Heart right ventricle (tissue), 16 donors: ENCODE data around the gene KCTD14. TPM values are rescaled to one million over a fixed set of nuclear protein-coding genes. Genes with fewer than 3 reads are reported as not detected.

Source experiments
- ATAC-seq, 8 donors: fragments of 200-7000 bp; cut with Tn5 transposase; one replicate each; pipeline ENCODE4 v1.9.1; 2020; ENCODE audit warnings: mild to moderate bottlenecking in 8 of 8, moderate library complexity in 8 of 8, moderate number of reproducible peaks in 1 of 8
- DNase-seq, 2 donors: peaks; one replicate each; pipeline ENCODE4 v3.0.0-alpha.2; 2020
- H3K27ac ChIP-seq, 10 donors: fragments of 200-600 bp; sonication (generic) in 2 of 10; one replicate each; pipeline versions ENCODE4 v1.5.0 to v1.8.0; 2020 to 2022; ENCODE audit warnings: mild to moderate bottlenecking in 3 of 10
- H3K27me3 ChIP-seq, 7 donors: fragments of 200-600 bp; one replicate each; pipeline ENCODE4 v1.8.0; 2021 to 2022; ENCODE audit warnings: mild to moderate bottlenecking in 2 of 7
- H3K36me3 ChIP-seq, 9 donors: fragments of 200-600 bp; sonication (generic) in 1 of 9; one replicate each; pipeline versions ENCODE4 v1.5.0 to v1.8.0; 2020 to 2022; ENCODE audit warnings: mild to moderate bottlenecking in 2 of 9
- H3K4me1 ChIP-seq, 9 donors: fragments of 200-600 bp; sonication (generic) in 1 of 9; one replicate each; pipeline versions ENCODE4 v1.5.0 to v1.8.0; 2020 to 2022; ENCODE audit warnings: mild to moderate bottlenecking in 4 of 9
- H3K4me3 ChIP-seq, 10 donors: fragments of 200-600 bp; sonication (generic) in 2 of 10; one replicate each; pipeline versions ENCODE4 v1.5.0 to v1.8.0; 2020 to 2022; ENCODE audit warnings: mild to moderate bottlenecking in 7 of 10, moderate library complexity in 2 of 10
- H3K9me3 ChIP-seq, 11 donors: fragments of 200-600 bp in 10 of 11; sonication (generic) in 2 of 11; one replicate each; pipeline versions ENCODE4 v1.5.0 to v1.8.0; 2013 to 2022; ENCODE audit warnings: mild to moderate bottlenecking in 2 of 11, control low read depth in 1 of 11, moderate library complexity in 1 of 11
- CTCF ChIP-seq, 9 donors: fragments of 200-600 bp; sonication (generic) in 2 of 9; IDR thresholded peaks; one replicate each; pipeline versions ENCODE4 v1.5.0 to v1.8.0; 2021 to 2022; ENCODE audit warnings: antibody characterized with exemption in 9 of 9, mild to moderate bottlenecking in 5 of 9, moderate library complexity in 1 of 9
- whole genome bisulfite sequencing, 2 donors: extraction: QIAGEN DNeasy Blood & Tissue Kit; methylation state at CpG; one replicate each; pipeline ENCODE4 v1.1.7; 2013; ENCODE audit warnings: inconsistent platforms in 1 of 2; 5-methylcytosine and 5-hydroxymethylcytosine counted together
- intact Hi-C, 10 donors: fragments of 100-400 bp; cut with DNase I; formaldehyde crosslinking; loops; one replicate each; pipeline versions ENCODE4 v1.11.1 to v1.14.2; 2022
- polyA plus RNA-seq, 2 donors: library from polyadenylated mRNA; stranded (reverse); fragments of 200-250 nt; gene quantifications; one replicate each; pipeline ENCODE4 v1.2.3, GENCODE V29; 2013
- total RNA-seq, 10 donors: library from RNA; stranded (reverse); fragmentation: NEBNext Ultra II Directional in 3 of 10; extraction: Animal tissue kit (Norgen Biotek cat#: 25700) in 3 of 10; gene quantifications; one replicate each; pipeline versions ENCODE4 v1.2.1 to v1.2.4, GENCODE V29; 2021 to 2023
- donor health status: Arrhythmogenic right ventricular cardiomyopathy.
- donor health status: ischemic (EF 13 %, LVEDD 7.1; RV severe dilation, severe dysfunction).
- donor health status: healthy with polysubstance abuse.
- donor health status: DM: no; HTN: yes; CAD: no.
- donor health status: DM: no; HTN: no; CAD: no.
- donor health status: ischemic (EF 25% LVEDD 6.9; RV normal size, moderate dysfunction).
- donor health status: ischemic (EF 25% LVEDD 5.7; RV mildly dilated, moderate dysfunction).
- donor health status: healthy.
- donor health status: DM: yes; HTN: yes; CAD: no.
- donor health status: Ischemic cardiomyopathy.
- donor health status: ischemic (EF 35%, LVEDD 5.7; RV mildly dilated, moderate dysfunction).
- donor health status: nonischemic (EF 11% LVEDD 7.7; RV severe dilation, severe dysfunction).
- donor health status: DM: yes; HTN: yes; CAD: no.
- donor health status: PGD.
- donor health status: ischemic (EF 29% LVEDD 5.4; RV normal size, mild dysfunction).
- donor health status: nonischemic (EF 23%, LVEDD 6.1; RV moderate dilation, normal function).

The KCTD14 gene
- total and polyA plus RNA-seq, 12 donors: 0.15 to 0.53 (median 0.21) TPM; not detected in 1

- intact Hi-C loops: no loop called here
- H3K36me3 ChIP-seq: no peaks in the 10 kb centered on the region
- H3K4me1 ChIP-seq: peaks cover 0 to 15% (median 3%) of the 10 kb centered on the region in 9 donors
- no peak for DNase-seq
- H3K9me3 ChIP-seq: no peaks in the 10 kb centered on the region
- H3K4me3 ChIP-seq: no peak overlapping the region
- no peak for TF ChIP-seq CTCF (IDR thresholded peaks at IDR 0.05)
- no peak for ATAC-seq
- H3K27ac ChIP-seq: no peak overlapping the region
- 76 to 83% methylated on average over 6 of the region's 6 CpGs for WGBS, 2 donors
- H3K27me3 ChIP-seq: no peaks in the 10 kb centered on the region
Observed at GRCh38 chr11:78050964-78051831, 28.1 kb upstream of the KCTD14 start.

- no peak overlapping the region for H3K4me3 ChIP-seq
- peaks cover 0 to 24% (median 8%) of the 10 kb centered on the region in 9 donors for H3K4me1 ChIP-seq
- DNase-seq: no peak
- intact Hi-C loops: loop anchor here in 3 of 10 donors (5.0 to 10.0 kb wide), 2 partner anchors 47 to 55 kb away; partner anchors contain the start of gene INTS4 (in 2 of the 3)
- no peaks in the 10 kb centered on the region for H3K36me3 ChIP-seq
- 78 to 88% methylated on average over 8 of the region's 8 CpGs for WGBS, 2 donors
- ATAC-seq: no peak
- no peaks in the 10 kb centered on the region for H3K27me3 ChIP-seq
- H3K9me3 ChIP-seq: no peaks in the 10 kb centered on the region
- no peak overlapping the region for H3K27ac ChIP-seq
- TF ChIP-seq CTCF (IDR thresholded peaks at IDR 0.05): no peak
Observed at GRCh38 chr11:78049348-78049747, 26.3 kb upstream of the KCTD14 start.

GRCh38 chr11:78048561-78048960 is 25.5 kb upstream of the KCTD14 start:
- intact Hi-C loops: loop anchor here in 3 of 10 donors (5.0 to 10.0 kb wide), 2 partner anchors 46 to 54 kb away; partner anchors contain the start of gene INTS4 (in 2 of the 3)
- DNase-seq (no peak), ATAC-seq (no peak)
- Histone ChIP-seq H3K27me3 (no peaks in the 10 kb centered on the region), H3K4me3 (no peak overlapping the region), H3K9me3 (no peaks in the 10 kb centered on the region), H3K36me3 (no peaks in the 10 kb centered on the region), H3K4me1 (peaks cover 0 to 24% (median 8%) of the 10 kb centered on the region in 9 donors), H3K27ac (no peak overlapping the region)
- TF ChIP-seq CTCF (IDR thresholded peaks at IDR 0.05): no peak
- WGBS, 2 donors: 84 to 86% methylated on average over 3 of the region's 3 CpGs

GRCh38 chr11:78046486-78046854 is 23.4 kb upstream of the KCTD14 start:
- no peak for ATAC-seq
- Histone ChIP-seq H3K9me3 (no peaks in the 10 kb centered on the region), H3K4me3 (peak overlapping the region in 6 of 10 donors; percentile 43 to 63 (median 60)), H3K4me1 (peaks cover 0 to 21% (median 8%) of the 10 kb centered on the region in 9 donors), H3K27me3 (no peaks in the 10 kb centered on the region), H3K27ac (peak overlapping the region in 4 of 10 donors; percentile 26 to 69 (median 54)), H3K36me3 (no peaks in the 10 kb centered on the region)
- no peak for DNase-seq
- 22 to 24% methylated on average over 6 of the region's 6 CpGs for WGBS, 2 donors
- intact Hi-C loops: loop anchor here in 4 of 10 donors (1.0 to 10.0 kb wide), 3 partner anchors 44 to 52 kb away; partner anchors contain the start of gene INTS4 (in 2 of the 4)
- TF ChIP-seq CTCF (IDR thresholded peaks at IDR 0.05): peak in 4 of 9 donors; percentile 2 to 4 (median 4)
